Neutrophil (primary cell): Measurements from ENCODE around the gene PLEKHN1.

Experiments
- H3K27ac ChIP-seq: fragments of 200-600 bp; sonication (generic); 2 replicates; pipeline ENCODE4 v1.5.1; 2016; ENCODE audit warnings: mild to moderate bottlenecking, moderate library complexity
- H3K27me3 ChIP-seq: fragments of 200-600 bp; sonication (generic); 2 replicates; pipeline ENCODE4 v1.6.0; 2016; ENCODE audit warnings: mild to moderate bottlenecking
- H3K36me3 ChIP-seq: fragments of 200-600 bp; sonication (generic); 2 replicates; pipeline ENCODE4 v1.5.1; 2017
- H3K4me1 ChIP-seq, 2 experiments: fragments of 200-600 bp in 1 of 2; sonication (generic) in 1 of 2; 1 replicate in 1 of 2; 2 replicates in 1 of 2; pipeline versions ENCODE4 v1.5.1 to v1.6.1; 2013 to 2016; ENCODE audit warnings: low read depth in 1 of 2, low read length in 1 of 2, mild to moderate bottlenecking in 1 of 2, moderate library complexity in 1 of 2; ENCODE audit not compliant: control insufficient read depth in 1 of 2, insufficient read depth in 1 of 2
- H3K4me3 ChIP-seq, 2 experiments: fragments of 200-600 bp in 1 of 2; sonication (generic) in 1 of 2; 1 replicate in 1 of 2; 2 replicates in 1 of 2; pipeline ENCODE4 v1.5.1; 2013 to 2016; ENCODE audit warnings: low read depth in 1 of 2, low read length in 1 of 2, mild to moderate bottlenecking in 1 of 2, moderate library complexity in 1 of 2
- H3K9me3 ChIP-seq: fragments of 200-600 bp; sonication (generic); 2 replicates; pipeline ENCODE4 v1.5.1; 2016
- TF ChIP-seq, protein P1 (sequence below): fragments of 200-600 bp; sonication (generic); IDR thresholded peaks from 2 replicates; pipeline ENCODE4 v1.5.1; 2016; ENCODE audit warnings: antibody characterized with exemption

Gene PLEKHN1

DNA sequence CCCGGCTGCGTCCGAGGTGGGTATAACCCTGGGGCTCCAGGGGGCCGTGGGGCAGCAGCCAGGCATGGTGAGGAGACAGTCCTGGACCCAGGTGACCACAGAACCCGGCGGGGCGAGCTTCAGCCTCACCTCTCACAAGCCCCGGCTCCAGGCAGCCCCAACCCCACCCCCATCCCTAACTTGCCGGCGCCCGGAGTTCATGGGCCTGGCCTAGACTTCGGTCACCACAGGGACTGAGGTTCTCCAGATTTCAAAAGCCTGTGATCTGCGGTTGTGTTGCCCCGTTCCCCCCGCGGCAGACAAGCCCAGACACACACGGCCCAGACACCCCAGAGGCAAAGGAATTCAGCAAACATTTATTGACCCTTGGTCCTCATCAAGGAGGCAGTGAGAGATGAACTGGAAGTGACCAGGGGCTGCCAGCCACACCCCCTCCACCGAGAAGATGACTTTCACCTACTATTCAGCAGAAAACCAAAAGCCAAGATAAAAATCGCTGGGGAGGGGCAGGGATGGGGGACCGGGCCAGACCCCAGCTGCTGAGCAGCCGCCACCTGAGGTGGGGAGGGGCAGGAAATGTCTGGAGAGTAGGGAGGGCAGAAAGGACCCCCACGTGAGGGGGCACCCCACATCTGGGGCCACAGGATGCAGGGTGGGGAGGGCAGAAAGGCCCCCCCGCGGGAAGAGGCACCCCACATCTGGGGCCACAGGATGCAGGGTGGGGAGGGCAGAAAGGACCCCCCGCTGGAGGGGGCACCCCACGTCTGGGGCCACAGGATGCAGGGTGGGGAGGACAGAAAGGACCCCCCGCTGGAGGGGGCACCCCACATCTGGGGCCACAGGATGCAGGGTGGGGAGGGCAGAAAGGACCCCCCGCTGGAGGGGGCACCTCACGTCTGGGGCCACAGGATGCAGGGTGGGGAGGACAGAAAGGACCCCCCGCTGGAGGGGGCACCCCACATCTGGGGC, 29.7 kb downstream of the PLEKHN1 start:
- Histone ChIP-seq H3K9me3 (no peaks in the 10 kb centered on the region), H3K4me3 (no peak overlapping the region), H3K27me3 (peaks cover 98% of the 10 kb centered on the region), H3K27ac (no peak overlapping the region), H3K36me3 (no peaks in the 10 kb centered on the region), H3K4me1 (peaks cover 16 to 29% of the 10 kb centered on the region in 2 experiments)
- TF ChIP-seq, protein P1, sequence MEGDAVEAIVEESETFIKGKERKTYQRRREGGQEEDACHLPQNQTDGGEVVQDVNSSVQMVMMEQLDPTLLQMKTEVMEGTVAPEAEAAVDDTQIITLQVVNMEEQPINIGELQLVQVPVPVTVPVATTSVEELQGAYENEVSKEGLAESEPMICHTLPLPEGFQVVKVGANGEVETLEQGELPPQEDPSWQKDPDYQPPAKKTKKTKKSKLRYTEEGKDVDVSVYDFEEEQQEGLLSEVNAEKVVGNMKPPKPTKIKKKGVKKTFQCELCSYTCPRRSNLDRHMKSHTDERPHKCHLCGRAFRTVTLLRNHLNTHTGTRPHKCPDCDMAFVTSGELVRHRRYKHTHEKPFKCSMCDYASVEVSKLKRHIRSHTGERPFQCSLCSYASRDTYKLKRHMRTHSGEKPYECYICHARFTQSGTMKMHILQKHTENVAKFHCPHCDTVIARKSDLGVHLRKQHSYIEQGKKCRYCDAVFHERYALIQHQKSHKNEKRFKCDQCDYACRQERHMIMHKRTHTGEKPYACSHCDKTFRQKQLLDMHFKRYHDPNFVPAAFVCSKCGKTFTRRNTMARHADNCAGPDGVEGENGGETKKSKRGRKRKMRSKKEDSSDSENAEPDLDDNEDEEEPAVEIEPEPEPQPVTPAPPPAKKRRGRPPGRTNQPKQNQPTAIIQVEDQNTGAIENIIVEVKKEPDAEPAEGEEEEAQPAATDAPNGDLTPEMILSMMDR, result no peak

DNA sequence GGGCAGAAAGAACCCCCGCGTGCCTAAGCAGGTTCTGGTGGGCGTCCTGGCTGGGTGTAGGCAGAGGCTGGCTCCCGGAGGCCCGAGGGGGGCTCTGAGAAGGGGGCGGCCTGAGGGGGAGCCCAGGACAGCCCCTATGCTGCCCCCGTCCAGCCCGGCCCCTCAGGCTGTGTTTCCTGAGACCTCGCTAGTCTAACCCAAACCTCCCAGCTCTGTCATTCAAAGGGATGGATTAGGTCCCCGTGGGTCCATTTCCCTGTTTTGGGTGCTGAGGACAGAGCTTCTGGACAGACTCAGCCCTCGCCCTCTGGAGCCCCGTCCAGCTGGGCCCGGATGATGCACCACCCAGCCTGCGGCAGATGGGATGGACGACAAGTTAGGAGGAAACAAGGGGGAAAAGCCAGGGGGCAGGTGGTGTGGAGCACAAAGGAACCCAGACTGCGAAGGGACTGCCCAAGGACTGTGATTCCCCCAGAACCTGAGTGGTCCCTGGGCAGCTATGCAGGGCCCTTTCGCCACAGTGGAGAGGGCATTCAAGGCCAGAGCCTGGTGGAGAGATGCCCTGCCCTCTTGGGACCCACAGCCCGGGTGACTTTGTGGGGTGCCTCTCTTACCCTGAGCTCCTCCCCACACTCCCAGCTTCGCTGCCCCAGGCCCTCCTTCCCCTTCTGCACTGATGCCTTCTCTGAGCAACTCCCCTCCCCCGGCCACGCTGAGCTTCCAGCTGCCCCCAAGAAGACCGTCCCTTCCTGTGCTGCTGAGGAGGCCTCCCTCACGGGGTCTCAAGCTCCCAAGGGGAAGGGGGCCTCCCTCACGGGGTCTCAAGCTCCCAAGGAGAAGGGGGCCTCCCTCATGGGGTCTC, 30.8 kb downstream of the PLEKHN1 start:
- Histone ChIP-seq H3K4me3 (no peak overlapping the region), H3K4me1 (peaks cover 23 to 39% of the 10 kb centered on the region in 2 experiments), H3K27me3 (peaks cover 99% of the 10 kb centered on the region)

DNA sequence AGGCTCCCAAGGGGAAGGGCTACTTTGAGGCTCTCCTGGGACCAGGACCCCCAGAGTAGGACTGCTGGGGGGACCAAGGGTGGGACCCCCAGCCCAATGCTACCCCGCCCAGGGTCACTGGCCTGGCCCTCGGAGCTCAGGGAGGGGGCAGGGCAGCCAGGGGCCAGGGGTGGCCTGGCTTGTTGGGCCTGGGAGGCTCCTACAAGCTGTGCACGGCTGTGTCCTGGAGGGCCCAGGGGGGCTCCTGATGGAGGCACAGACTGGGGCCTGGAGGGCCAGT, 31.4 kb downstream of the PLEKHN1 start:
- peaks cover 99% of the 10 kb centered on the region for H3K27me3 ChIP-seq
- no peak overlapping the region for H3K4me3 ChIP-seq

More for the DNA sequence above, 30.8 kb downstream of the PLEKHN1 start:
- Histone ChIP-seq H3K9me3 (no peaks in the 10 kb centered on the region), H3K27ac (no peak overlapping the region), H3K36me3 (no peaks in the 10 kb centered on the region)
- TF ChIP-seq, protein P1, result no peak

DNA sequence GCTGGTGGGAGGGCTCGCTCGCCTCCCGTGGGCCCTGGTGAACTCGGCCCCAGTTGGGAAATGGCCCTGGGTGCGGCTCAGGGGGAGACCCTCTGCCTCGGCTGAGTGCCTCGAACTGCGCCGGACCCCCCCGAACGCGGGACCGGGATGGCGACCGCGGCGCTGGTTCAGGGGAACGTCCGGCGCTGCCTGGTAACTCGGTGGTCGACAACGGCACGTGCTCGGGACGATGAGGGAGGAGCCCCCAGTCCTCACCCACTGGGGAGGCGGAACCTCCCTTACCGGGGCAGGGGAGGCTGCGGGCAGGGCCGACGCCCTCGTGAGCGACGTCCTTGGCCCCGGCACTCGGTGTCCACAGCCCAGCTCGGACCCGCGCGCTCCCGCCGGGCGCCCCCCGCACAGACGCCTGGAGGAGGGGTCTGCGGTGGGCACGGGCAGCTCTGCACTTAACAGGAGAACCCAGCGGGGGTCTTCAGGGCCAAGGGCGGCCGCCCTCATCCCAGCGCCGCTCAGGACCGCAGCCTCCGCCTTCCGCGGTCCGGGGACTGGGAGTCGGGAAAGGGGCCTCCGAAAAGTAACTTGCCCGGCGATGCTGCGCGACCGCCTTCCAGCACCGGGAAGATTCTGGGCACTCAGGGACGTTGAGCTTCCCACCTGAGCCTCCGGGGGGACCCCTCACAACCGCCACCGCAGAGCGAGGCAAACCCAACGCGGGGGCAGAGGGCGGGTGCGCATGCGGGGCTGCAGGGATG, 31.9 kb downstream of the PLEKHN1 start:
- Histone ChIP-seq H3K9me3 (no peaks in the 10 kb centered on the region), H3K4me3 (no peak overlapping the region), H3K36me3 (no peaks in the 10 kb centered on the region), H3K4me1 (peaks cover 23 to 39% of the 10 kb centered on the region in 2 experiments), H3K27ac (no peak overlapping the region), H3K27me3 (peaks cover 100% of the 10 kb centered on the region)
- TF ChIP-seq, protein P1, result no peak

More for the DNA sequence above, 31.4 kb downstream of the PLEKHN1 start:
- H3K9me3 ChIP-seq, result no peaks in the 10 kb centered on the region
- no peak overlapping the region for H3K27ac ChIP-seq
- H3K4me1 ChIP-seq, result peaks cover 23 to 39% of the 10 kb centered on the region in 2 experiments
- TF ChIP-seq, protein P1, result no peak
- H3K36me3 ChIP-seq, result no peaks in the 10 kb centered on the region

DNA sequence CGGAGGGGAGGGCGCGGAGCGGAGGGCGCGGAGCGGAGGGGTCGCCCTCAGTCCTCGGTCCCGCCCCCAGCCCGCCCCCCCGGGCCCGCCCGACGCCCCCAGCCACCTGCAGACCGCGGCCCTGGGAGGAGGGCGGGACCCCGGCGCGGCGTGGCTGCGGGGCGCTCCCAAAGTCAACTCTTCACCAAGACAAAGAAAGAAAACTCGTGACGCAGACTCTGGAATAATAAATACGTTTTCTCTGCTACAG, 32.4 kb downstream of the PLEKHN1 start:
- Histone ChIP-seq H3K4me3 (no peak overlapping the region), H3K27ac (no peak overlapping the region), H3K36me3 (no peaks in the 10 kb centered on the region), H3K4me1 (peaks cover 23 to 39% of the 10 kb centered on the region in 2 experiments), H3K27me3 (peaks cover 100% of the 10 kb centered on the region), H3K9me3 (no peaks in the 10 kb centered on the region)
- TF ChIP-seq, protein P1, result no peak
